ENCODE measurements around the gene GPBP1. TPM values are rescaled to one million over a fixed set of nuclear protein-coding genes. Genes with fewer than 3 reads are reported as not detected.

GPBP1 gene
- total RNA-seq, 2 donors from 2014 or later = 88.3 to 91.1 TPM

- H3K27me3 Mint-ChIP-seq = no peaks in the 10 kb centered on the region
- no peaks in the 10 kb centered on the region for H3K9me3 Mint-ChIP-seq
- DNase-seq (ENCODE audit: low spot score) (no peak), ATAC-seq (no peak)
- no peaks in the 10 kb centered on the region for H3K36me3 Mint-ChIP-seq
- H3K27ac Mint-ChIP-seq = no peak overlapping the region
- H3K4me1 Mint-ChIP-seq (ENCODE audit: low read depth in 2 of 2) = peaks cover 52 to 70% of the 10 kb centered on the region in 2 donors
- no peak overlapping the region for H3K4me3 Mint-ChIP-seq
Observed at GRCh38 chr5:57207681-57208080, 33.8 kb downstream of the GPBP1 start.

- no peak for ATAC-seq
Observed at GRCh38 chr5:57209316-57210040, 35.6 kb downstream of the GPBP1 start.

GRCh38 chr5:57210633-57211032 lies 36.8 kb downstream of the GPBP1 start:
- ATAC-seq (no peak), DNase-seq (ENCODE audit: low spot score) (no peak)
- peak overlapping the region; percentile 17 to 55 for H3K27ac Mint-ChIP-seq
- no peaks in the 10 kb centered on the region for H3K27me3 Mint-ChIP-seq
- H3K9me3 Mint-ChIP-seq = no peaks in the 10 kb centered on the region
- H3K4me3 Mint-ChIP-seq = no peak overlapping the region
- H3K36me3 Mint-ChIP-seq = peaks cover 8% of the 10 kb centered on the region
- H3K4me1 Mint-ChIP-seq (ENCODE audit: low read depth in 2 of 2) = peaks cover 54 to 64% of the 10 kb centered on the region in 2 donors

More at GRCh38 chr5:57209316-57210040, 35.6 kb downstream of the GPBP1 start:
- H3K36me3 Mint-ChIP-seq = no peaks in the 10 kb centered on the region
- H3K27me3 Mint-ChIP-seq = no peaks in the 10 kb centered on the region
- no peak overlapping the region for H3K4me3 Mint-ChIP-seq
- no peaks in the 10 kb centered on the region for H3K9me3 Mint-ChIP-seq
- H3K27ac Mint-ChIP-seq = peak overlapping the region; percentile 17 to 55
- H3K4me1 Mint-ChIP-seq (ENCODE audit: low read depth in 2 of 2) = peaks cover 52 to 63% of the 10 kb centered on the region in 2 donors
- DNase-seq (ENCODE audit: low spot score) = no peak

GRCh38 chr5:57211039-57211438 lies 37.2 kb downstream of the GPBP1 start:
- DNase-seq (ENCODE audit: low spot score) (no peak), ATAC-seq (no peak)
- H3K27me3 Mint-ChIP-seq = no peaks in the 10 kb centered on the region
- peak overlapping the region; percentile 17 to 55 for H3K27ac Mint-ChIP-seq
- H3K9me3 Mint-ChIP-seq = no peaks in the 10 kb centered on the region
- peaks cover 57 to 68% of the 10 kb centered on the region in 2 donors for H3K4me1 Mint-ChIP-seq (ENCODE audit: low read depth in 2 of 2)
- H3K4me3 Mint-ChIP-seq = no peak overlapping the region
- H3K36me3 Mint-ChIP-seq = peaks cover 11% of the 10 kb centered on the region

- Mint-ChIP-seq H3K27ac (peak overlapping the region; percentile 2 to 32), H3K27me3 (no peaks in the 10 kb centered on the region), H3K9me3 (no peaks in the 10 kb centered on the region), H3K36me3 (peaks cover 11% of the 10 kb centered on the region), H3K4me1 (ENCODE audit: low read depth in 2 of 2) (peaks cover 31 to 37% of the 10 kb centered on the region in 2 donors), H3K4me3 (no peak overlapping the region)
- no peak for DNase-seq (ENCODE audit: low spot score)
- no peak for ATAC-seq
Observed at GRCh38 chr5:57215629-57216195, 41.9 kb downstream of the GPBP1 start.

- ATAC-seq (no peak), DNase-seq (ENCODE audit: low spot score) (no peak)
- no peaks in the 10 kb centered on the region for H3K27me3 Mint-ChIP-seq
- no peaks in the 10 kb centered on the region for H3K9me3 Mint-ChIP-seq
- H3K36me3 Mint-ChIP-seq = peaks cover 11% of the 10 kb centered on the region
- H3K27ac Mint-ChIP-seq = no peak overlapping the region
- peaks cover 26 to 38% of the 10 kb centered on the region in 2 donors for H3K4me1 Mint-ChIP-seq (ENCODE audit: low read depth in 2 of 2)
- no peak overlapping the region for H3K4me3 Mint-ChIP-seq
Observed at GRCh38 chr5:57216714-57217113, 42.9 kb downstream of the GPBP1 start.

- peak in 1 of 2 donors; percentile 62 for ATAC-seq
- Mint-ChIP-seq H3K9me3 (no peaks in the 10 kb centered on the region), H3K4me1 (ENCODE audit: low read depth in 2 of 2) (peaks cover 23 to 37% of the 10 kb centered on the region in 2 donors), H3K4me3 (peak overlapping the region; percentile 8), H3K27me3 (no peaks in the 10 kb centered on the region), H3K27ac (peak overlapping the region; percentile 51 to 62), H3K36me3 (peaks cover 11% of the 10 kb centered on the region)
- no peak for DNase-seq (ENCODE audit: low spot score)
Observed at GRCh38 chr5:57219386-57219785, 45.5 kb downstream of the GPBP1 start.

GRCh38 chr5:57221049-57221568 lies 47.2 kb downstream of the GPBP1 start:
- peak overlapping the region; percentile 59 to 84 for H3K27ac Mint-ChIP-seq
- no peaks in the 10 kb centered on the region for H3K36me3 Mint-ChIP-seq
- peak overlapping the region; percentile 14 for H3K4me3 Mint-ChIP-seq
- ATAC-seq = peak; percentile 61 to 71
- no peaks in the 10 kb centered on the region for H3K9me3 Mint-ChIP-seq
- H3K27me3 Mint-ChIP-seq = no peaks in the 10 kb centered on the region
- H3K4me1 Mint-ChIP-seq (ENCODE audit: low read depth in 2 of 2) = peaks cover 19 to 25% of the 10 kb centered on the region in 2 donors
- peak; percentile 63 for DNase-seq (ENCODE audit: low spot score)

- no peaks in the 10 kb centered on the region for H3K27me3 Mint-ChIP-seq
- no peak overlapping the region for H3K27ac Mint-ChIP-seq
- ATAC-seq = no peak
- peaks cover 22 to 26% of the 10 kb centered on the region in 2 donors for H3K4me1 Mint-ChIP-seq (ENCODE audit: low read depth in 2 of 2)
- no peak overlapping the region for H3K4me3 Mint-ChIP-seq
- no peaks in the 10 kb centered on the region for H3K9me3 Mint-ChIP-seq
- DNase-seq (ENCODE audit: low spot score) = no peak
- no peaks in the 10 kb centered on the region for H3K36me3 Mint-ChIP-seq
Observed at GRCh38 chr5:57225553-57225952, 51.7 kb downstream of the GPBP1 start.

GRCh38 chr5:57229313-57229712 lies 55.5 kb downstream of the GPBP1 start:
- Mint-ChIP-seq H3K9me3 (no peaks in the 10 kb centered on the region), H3K4me1 (ENCODE audit: low read depth in 2 of 2) (peaks cover 27 to 29% of the 10 kb centered on the region in 2 donors), H3K4me3 (no peak overlapping the region), H3K27ac (peak overlapping the region in 1 of 2 donors; percentile 28), H3K36me3 (peaks cover 24% of the 10 kb centered on the region), H3K27me3 (no peaks in the 10 kb centered on the region)
- ATAC-seq (no peak), DNase-seq (ENCODE audit: low spot score) (no peak)

- H3K27ac Mint-ChIP-seq = no peak overlapping the region
- no peak overlapping the region for H3K4me3 Mint-ChIP-seq
- no peaks in the 10 kb centered on the region for H3K27me3 Mint-ChIP-seq
- no peak for DNase-seq (ENCODE audit: low spot score)
- no peaks in the 10 kb centered on the region for H3K9me3 Mint-ChIP-seq
- H3K36me3 Mint-ChIP-seq = peaks cover 29% of the 10 kb centered on the region
- H3K4me1 Mint-ChIP-seq (ENCODE audit: low read depth in 2 of 2) = peaks cover 17 to 25% of the 10 kb centered on the region in 2 donors
- ATAC-seq = no peak
Observed at GRCh38 chr5:57231607-57232006, 57.7 kb downstream of the GPBP1 start.

GRCh38 chr5:57232293-57233033 lies 58.6 kb downstream of the GPBP1 start:
- Mint-ChIP-seq H3K27me3 (no peaks in the 10 kb centered on the region), H3K4me3 (no peak overlapping the region), H3K9me3 (no peaks in the 10 kb centered on the region), H3K27ac (no peak overlapping the region), H3K4me1 (ENCODE audit: low read depth in 2 of 2) (peaks cover 22 to 32% of the 10 kb centered on the region in 2 donors), H3K36me3 (peaks cover 29% of the 10 kb centered on the region)
- DNase-seq (ENCODE audit: low spot score) (no peak), ATAC-seq (no peak)

GRCh38 chr5:57243286-57244137 lies 69.7 kb downstream of the GPBP1 start:
- peak; percentile 70 to 91 for ATAC-seq
- H3K36me3 Mint-ChIP-seq = peaks cover 7% of the 10 kb centered on the region
- H3K4me1 Mint-ChIP-seq (ENCODE audit: low read depth in 2 of 2) = peaks cover 17 to 28% of the 10 kb centered on the region in 2 donors
- peak overlapping the region; percentile 75 to 93 for H3K27ac Mint-ChIP-seq
- no peaks in the 10 kb centered on the region for H3K9me3 Mint-ChIP-seq
- no peaks in the 10 kb centered on the region for H3K27me3 Mint-ChIP-seq
- H3K4me3 Mint-ChIP-seq = no peak overlapping the region
- DNase-seq (ENCODE audit: low spot score) = no peak
